A673 (cell line): Measurements from ENCODE around the gene MEFV. TPM values are rescaled to one million over a fixed set of nuclear protein-coding genes. Genes with fewer than 3 reads are reported as not detected.

Experiments used
- Bru-seq: library from RNA; stranded (reverse); fragments of 400-500 nt; gene quantifications from one replicate; lab custom pipeline; 2021; lab: Mats Ljungman, UMichigan
- BruChase-seq, 2 experiments: library from RNA; stranded (reverse); fragments of 400-500 nt; gene quantifications; one replicate each; lab custom pipeline; 2021; lab: Mats Ljungman, UMichigan
- BruUV-seq: library from RNA; stranded (reverse); fragments of 400-500 nt; replicated peaks from 2 replicates; lab custom pipeline; 2021; lab: Mats Ljungman, UMichigan
- CTCF ChIA-PET: fragments of 300-600 bp; sonication (Branson Sonifier 250); formaldehyde crosslinking; loops from one replicate; lab custom pipeline; 2022; ENCODE audit warnings: antibody characterized with exemption; lab: Charles Lee
- POLR2A ChIA-PET: fragments of 300-600 bp; sonication (Branson Sonifier 250); formaldehyde crosslinking; loops from one replicate; lab custom pipeline; 2022; ENCODE audit warnings: antibody characterized with exemption; ENCODE audit not compliant: low non-redundant PET; lab: Charles Lee
- DNase-seq: peaks from one replicate; pipeline ENCODE4 v3.0.0-alpha.2; 2015; ENCODE audit warnings: low spot score
- H3K27ac ChIP-seq: fragments of 200-600 bp; sonication (generic); 2 replicates; pipeline ENCODE4 v1.5.1; 2016; ENCODE audit warnings: mixed run types, low read depth, mild to moderate bottlenecking, mixed read lengths, antibody characterized with exemption, low read length; ENCODE audit not compliant: poor library complexity, severe bottlenecking
- H3K27me3 ChIP-seq: fragments of 200-600 bp; sonication (generic); replicated peaks from 2 replicates; pipeline ENCODE4 v1.6.1; 2017; ENCODE audit warnings: mixed run types, low read depth, mild to moderate bottlenecking, mixed read lengths, antibody characterized with exemption, low read length; ENCODE audit not compliant: insufficient read depth, poor library complexity
- H3K36me3 ChIP-seq: fragments of 200-600 bp; sonication (generic); 2 replicates; pipeline ENCODE4 v1.6.1; 2016; ENCODE audit warnings: mixed run types, mild to moderate bottlenecking, mixed read lengths, antibody characterized with exemption, low read length; ENCODE audit not compliant: insufficient read depth, poor library complexity, severe bottlenecking
- H3K4me1 ChIP-seq: fragments of 200-600 bp; sonication (generic); 2 replicates; pipeline ENCODE4 v1.6.1; 2017; ENCODE audit warnings: mixed run types, mild to moderate bottlenecking, mixed read lengths, antibody characterized with exemption, low read length; ENCODE audit not compliant: insufficient read depth, poor library complexity, severe bottlenecking
- H3K4me3 ChIP-seq: fragments of 200-600 bp; sonication (generic); 2 replicates; pipeline ENCODE4 v1.5.1; 2016; ENCODE audit warnings: low read depth, mixed run types, mild to moderate bottlenecking, mixed read lengths, low read length; ENCODE audit not compliant: poor library complexity, severe bottlenecking
- H3K9me3 ChIP-seq: fragments of 200-600 bp; sonication (generic); 2 replicates; pipeline ENCODE4 v1.6.1; 2016; ENCODE audit warnings: mixed run types, low read depth, mild to moderate bottlenecking, mixed read lengths, antibody characterized with exemption, low read length; ENCODE audit not compliant: poor library complexity, severe bottlenecking
- EZH2 ChIP-seq: fragments of 200-600 bp; sonication (generic); IDR thresholded peaks from 2 replicates; pipeline ENCODE4 v1.6.1; 2017; ENCODE audit warnings: borderline replicate concordance, low read depth, mild to moderate bottlenecking, mixed read lengths, antibody characterized with exemption, low read length; ENCODE audit not compliant: poor library complexity, severe bottlenecking
- intact Hi-C: fragments of 100-400 bp; cut with micrococcal nuclease; formaldehyde crosslinking; loops from one replicate; pipeline ENCODE4 v1.10.0; 2022; ENCODE audit not compliant: unreplicated experiment
- long read RNA-seq: library from polyadenylated mRNA; stranded (forward); transcript quantifications from one replicate; pipeline ENCODE4 v2.0.0, GENCODE V29; 2022
- total RNA-seq: library from RNA; stranded (reverse); gene quantifications from 2 replicates; pipeline ENCODE4 v1.2.3, GENCODE V29; 2021
- TF ChIP-seq, protein P1 (sequence below): fragments of 300-800, 200-600 bp; sonication (generic); conservative IDR thresholded peaks from 2 replicates; pipeline ENCODE4 v1.5.1; 2017; ENCODE audit warnings: low read depth, mild to moderate bottlenecking, antibody characterized with exemption, low read length, moderate library complexity, mixed read lengths

The MEFV gene, protein sequence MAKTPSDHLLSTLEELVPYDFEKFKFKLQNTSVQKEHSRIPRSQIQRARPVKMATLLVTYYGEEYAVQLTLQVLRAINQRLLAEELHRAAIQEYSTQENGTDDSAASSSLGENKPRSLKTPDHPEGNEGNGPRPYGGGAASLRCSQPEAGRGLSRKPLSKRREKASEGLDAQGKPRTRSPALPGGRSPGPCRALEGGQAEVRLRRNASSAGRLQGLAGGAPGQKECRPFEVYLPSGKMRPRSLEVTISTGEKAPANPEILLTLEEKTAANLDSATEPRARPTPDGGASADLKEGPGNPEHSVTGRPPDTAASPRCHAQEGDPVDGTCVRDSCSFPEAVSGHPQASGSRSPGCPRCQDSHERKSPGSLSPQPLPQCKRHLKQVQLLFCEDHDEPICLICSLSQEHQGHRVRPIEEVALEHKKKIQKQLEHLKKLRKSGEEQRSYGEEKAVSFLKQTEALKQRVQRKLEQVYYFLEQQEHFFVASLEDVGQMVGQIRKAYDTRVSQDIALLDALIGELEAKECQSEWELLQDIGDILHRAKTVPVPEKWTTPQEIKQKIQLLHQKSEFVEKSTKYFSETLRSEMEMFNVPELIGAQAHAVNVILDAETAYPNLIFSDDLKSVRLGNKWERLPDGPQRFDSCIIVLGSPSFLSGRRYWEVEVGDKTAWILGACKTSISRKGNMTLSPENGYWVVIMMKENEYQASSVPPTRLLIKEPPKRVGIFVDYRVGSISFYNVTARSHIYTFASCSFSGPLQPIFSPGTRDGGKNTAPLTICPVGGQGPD
- total RNA-seq = not detected in 2 replicates
- Bru-seq, nascent RNA = percentile 12 among the genes with signal in this experiment
- percentile 6 among the genes with signal in this experiment for BruChase-seq, experiment 1, labeled RNA remaining after a 2-hour chase
- BruChase-seq, experiment 2, labeled RNA remaining after a 6-hour chase = not detected
- long read RNA-seq = 0 reads

DNA sequence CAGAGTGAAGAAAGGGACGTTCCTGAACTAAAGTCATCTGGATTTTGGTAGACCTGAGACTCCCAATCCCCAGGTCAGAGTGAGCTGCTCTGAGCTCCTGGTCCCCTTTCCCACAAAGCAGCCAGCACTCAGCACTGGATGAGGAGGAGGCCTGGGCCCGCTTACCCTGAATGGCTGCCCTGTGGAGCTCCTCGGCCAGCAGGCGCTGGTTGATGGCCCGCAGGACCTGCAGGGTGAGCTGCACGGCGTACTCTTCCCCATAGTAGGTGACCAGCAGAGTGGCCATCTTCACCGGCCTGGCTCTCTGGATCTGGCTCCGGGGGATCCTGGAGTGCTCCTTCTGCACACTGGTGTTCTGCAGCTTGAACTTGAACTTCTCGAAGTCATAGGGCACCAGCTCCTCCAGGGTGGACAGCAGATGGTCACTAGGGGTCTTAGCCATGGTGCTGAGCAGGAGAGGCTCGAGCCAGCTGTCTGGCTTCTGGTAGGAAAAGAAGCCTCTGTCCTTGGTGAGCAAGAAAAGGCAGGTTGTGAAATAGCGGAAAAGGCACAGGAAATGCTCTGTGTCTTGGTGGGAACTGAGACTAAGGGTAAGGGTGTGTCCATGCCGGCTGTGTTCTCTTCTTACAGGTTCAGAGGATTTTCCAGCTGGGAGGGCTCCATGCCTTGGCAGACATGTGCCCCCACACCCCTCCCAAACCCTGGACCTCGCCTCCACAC is at the start of gene MEFV:
Gene MEFV (minus strand): TSS at position 488 of the 720 bp plus-strand sequence. CDS start 46 bp downstream, at position 442.
- H3K4me3 ChIP-seq = no peak within 1 kb of the TSS
- POLR2A ChIA-PET = no interaction called here
- H3K27me3 ChIP-seq = no peaks in the 10 kb centered on the region
- BruUV-seq = no TSS peak
- H3K4me1 ChIP-seq = no peaks in the 10 kb centered on the region
- CTCF ChIA-PET = no interaction called here
- TF ChIP-seq, protein P1, sequence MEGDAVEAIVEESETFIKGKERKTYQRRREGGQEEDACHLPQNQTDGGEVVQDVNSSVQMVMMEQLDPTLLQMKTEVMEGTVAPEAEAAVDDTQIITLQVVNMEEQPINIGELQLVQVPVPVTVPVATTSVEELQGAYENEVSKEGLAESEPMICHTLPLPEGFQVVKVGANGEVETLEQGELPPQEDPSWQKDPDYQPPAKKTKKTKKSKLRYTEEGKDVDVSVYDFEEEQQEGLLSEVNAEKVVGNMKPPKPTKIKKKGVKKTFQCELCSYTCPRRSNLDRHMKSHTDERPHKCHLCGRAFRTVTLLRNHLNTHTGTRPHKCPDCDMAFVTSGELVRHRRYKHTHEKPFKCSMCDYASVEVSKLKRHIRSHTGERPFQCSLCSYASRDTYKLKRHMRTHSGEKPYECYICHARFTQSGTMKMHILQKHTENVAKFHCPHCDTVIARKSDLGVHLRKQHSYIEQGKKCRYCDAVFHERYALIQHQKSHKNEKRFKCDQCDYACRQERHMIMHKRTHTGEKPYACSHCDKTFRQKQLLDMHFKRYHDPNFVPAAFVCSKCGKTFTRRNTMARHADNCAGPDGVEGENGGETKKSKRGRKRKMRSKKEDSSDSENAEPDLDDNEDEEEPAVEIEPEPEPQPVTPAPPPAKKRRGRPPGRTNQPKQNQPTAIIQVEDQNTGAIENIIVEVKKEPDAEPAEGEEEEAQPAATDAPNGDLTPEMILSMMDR = no peak
- TF ChIP-seq EZH2 = no peak
- intact Hi-C loops = no loop called here
- H3K36me3 ChIP-seq = no peaks in the 10 kb centered on the region
- no peak for DNase-seq
- H3K27ac ChIP-seq = no peak within 1 kb of the TSS
- no peaks in the 10 kb centered on the region for H3K9me3 ChIP-seq

DNA sequence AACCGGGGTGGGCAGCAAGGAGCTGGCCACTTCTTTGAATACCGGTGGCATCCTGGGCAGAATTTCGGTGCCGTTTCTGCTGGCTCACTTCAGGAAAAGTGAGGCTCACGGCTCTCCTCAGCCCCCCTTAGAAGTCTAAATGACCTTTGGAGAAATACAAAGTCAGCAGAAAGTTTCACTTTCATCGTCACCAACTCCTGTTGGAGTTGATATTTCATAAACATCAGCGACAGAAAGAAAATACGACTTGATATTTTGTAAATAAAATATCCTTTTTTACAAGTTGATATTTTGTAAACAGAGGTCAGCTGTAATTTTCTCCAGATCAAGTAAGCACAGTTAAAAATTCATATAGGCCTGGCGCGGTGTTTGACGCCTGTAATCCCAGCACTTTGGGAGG is 49.6 kb upstream of the MEFV start:
- TF ChIP-seq, protein P1 = no peak
- no peak for TF ChIP-seq EZH2
- ChIA-PET CTCF (no interaction called here), POLR2A (no interaction called here)
- Histone ChIP-seq H3K27me3 (no peaks in the 10 kb centered on the region), H3K4me3 (peak overlapping the region; percentile 61), H3K27ac (peak overlapping the region; percentile 90), H3K9me3 (peaks cover 77% of the 10 kb centered on the region), H3K4me1 (peaks cover 6% of the 10 kb centered on the region), H3K36me3 (peaks cover 52% of the 10 kb centered on the region)
- TSS peak; percentile 33 for BruUV-seq
- intact Hi-C loops = no loop called here
- no peak for DNase-seq
